ENCODE measurements around the gene LIM2. TPM values are rescaled to one million over a fixed set of nuclear protein-coding genes. Genes with fewer than 3 reads are reported as not detected.

Gene LIM2
- total and polyA plus RNA-seq, 2 of the 8 experiments (the other 6 are each of a cell fraction or from before 2014, with no cell fraction given): not detected

DNA sequence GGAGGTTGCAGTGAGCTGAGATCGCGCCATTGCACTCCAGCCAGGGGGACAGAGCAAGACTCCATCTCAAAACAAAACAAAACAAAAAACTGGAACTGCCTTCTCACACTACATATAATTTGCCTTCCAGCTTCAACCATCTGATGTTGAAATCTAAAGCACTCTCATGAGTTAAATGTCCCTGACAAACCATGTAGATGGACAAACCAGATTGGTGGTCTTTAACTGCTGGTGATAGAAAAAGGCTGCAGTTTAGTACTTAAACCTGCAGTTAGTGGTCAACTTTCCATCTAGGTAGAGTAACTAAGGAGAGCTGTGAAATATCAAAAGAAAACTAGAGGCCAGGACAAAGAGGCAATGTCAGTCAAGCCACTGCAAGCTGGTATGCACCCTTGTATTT lies 8.4 kb upstream of the LIM2 start:
- H3K23me2 ChIP-seq (ENCODE audit: low read depth, low read length): peaks cover 7% of the 10 kb centered on the region
- no peaks in the 10 kb centered on the region for H3K79me1 ChIP-seq (ENCODE audit: low read depth, low read length)
- no peak overlapping the region for H3K56ac ChIP-seq (replicated peaks; ENCODE audit: insufficient read length, low read depth, low read length)
- H3K4me2 ChIP-seq (ENCODE audit: insufficient read depth in 1 of 2, low read depth in 2 of 2, low read length in 2 of 2): no peak overlapping the region; a peak in 1 of 4 replicates
- H3K27me3 ChIP-seq (replicated peaks in 1 of 4; ENCODE audit: control insufficient read depth in 3 of 4, extremely low read depth in 1 of 4, insufficient read depth in 3 of 4, low read length in 3 of 4): no peaks in the 10 kb centered on the region
- H4K91ac ChIP-seq (replicated peaks; ENCODE audit: insufficient read length, low read length): no peak overlapping the region
- no peak for DNase-seq (ENCODE audit: low read depth in 1 of 2, low spot score in 2 of 2)
- peaks cover 0 to 5% of the 10 kb centered on the region in 2 experiments; a peak in 2 of 4 replicates for H3K79me2 ChIP-seq (ENCODE audit: control insufficient read depth in 1 of 2, insufficient read depth in 2 of 2, low read length in 2 of 2)
- peaks cover 0 to under 1% of the 10 kb centered on the region in 2 experiments; a peak in 1 of 4 replicates for H3K9me3 ChIP-seq (ENCODE audit: insufficient read depth in 2 of 2, low read depth in 1 of 2, low read length in 1 of 2)
- H2BK20ac ChIP-seq (ENCODE audit: low read length): no peak overlapping the region
- H3K9ac ChIP-seq (replicated peaks in 1 of 4; ENCODE audit: extremely low read depth in 1 of 4, low read depth in 3 of 4, low read length in 3 of 4): no peak overlapping the region
- H3K18ac ChIP-seq (ENCODE audit: extremely low read depth, low read length): no peak overlapping the region
- ChIA-PET POLR2A (ENCODE audit: partially characterized antibody) (interaction anchor here (1.3 to 1.4 kb wide), 2 partner anchors 41 to 57 kb away, joined by 3 to 4 read pairs; no protein-coding TSS in a partner anchor), CTCF (ENCODE audit: partially characterized antibody) (interaction anchor here (1.0 to 7.0 kb wide), 4 partner anchors 13 to 265 kb away, joined by 3 to 74 read pairs (median 8); no protein-coding TSS in a partner anchor)
- H2BK120ac ChIP-seq (replicated peaks; ENCODE audit: low read depth, low read length): no peak overlapping the region
- H2AFZ ChIP-seq (ENCODE audit: low read length): no peak overlapping the region
- H3K23ac ChIP-seq (ENCODE audit: insufficient read length): no peak overlapping the region
- H3K4me1 ChIP-seq (replicated peaks in 1 of 4; ENCODE audit: control insufficient read depth in 3 of 4, insufficient read depth in 4 of 4, low read length in 3 of 4): peaks cover 0 to 7% (median 0%) of the 10 kb centered on the region in 4 experiments; a peak in 3 of 7 replicates
- H2BK5ac ChIP-seq (ENCODE audit: low read depth, low read length): no peak overlapping the region
- H4K5ac ChIP-seq (ENCODE audit: insufficient read length, low read depth, low read length): no peak overlapping the region
- no peaks in the 10 kb centered on the region for H4K20me1 ChIP-seq (replicated peaks in 1 of 2; ENCODE audit: control insufficient read depth in 1 of 2, insufficient read depth in 2 of 2, low read length in 2 of 2)
- FAIRE-seq: no peak
- 100% methylated on average over 2 of the region's 2 CpGs; no CpG with 5 or more reads in 1 of the 2 experiments for WGBS, 2 experiments (ENCODE audit: extremely low coverage in 1 of 2, insufficient coverage in 1 of 2, insufficient read length in 1 of 2, insufficient replicate concordance in 2 of 2, low coverage in 1 of 2, low lambda C conversion rate in 2 of 2, missing lambda C conversion rate in 1 of 2)
- H4K8ac ChIP-seq (ENCODE audit: extremely low read depth, insufficient read depth, low read length): no peak overlapping the region
- no peak overlapping the region for H2AK5ac ChIP-seq (ENCODE audit: low read depth, low read length)
- no peak overlapping the region for H3K4me3 ChIP-seq (ENCODE audit: extremely low read depth in 1 of 4, insufficient read depth in 2 of 4, low read depth in 3 of 4, low read length in 4 of 4)
- H2BK15ac ChIP-seq (ENCODE audit: low read length): no peak overlapping the region
- H2BK12ac ChIP-seq (ENCODE audit: low read depth, low read length): no peak overlapping the region
- H3K14ac ChIP-seq (ENCODE audit: insufficient read length): no peak overlapping the region
- no peak overlapping the region for H3K27ac ChIP-seq (ENCODE audit: low read depth, low read length)
- H3K36me3 ChIP-seq (ENCODE audit: control insufficient read depth in 2 of 4, insufficient read depth in 4 of 4, low read length in 3 of 4): peaks cover 0 to 3% (median 0%) of the 10 kb centered on the region in 4 experiments; a peak in 2 of 8 replicates
- no peak overlapping the region for H3K4ac ChIP-seq (replicated peaks; ENCODE audit: insufficient read length, low read depth, low read length)
- no peak for TF ChIP-seq POLR2AphosphoS5 (IDR thresholded peaks at IDR 0.05; ENCODE audit: low read depth, low read length)
- TF ChIP-seq JUND (IDR thresholded peaks at IDR 0.05; ENCODE audit: low read length): no peak
- TF ChIP-seq KDM5A (IDR thresholded peaks at IDR 0.05; ENCODE audit: low read length): no peak
- TF ChIP-seq SIN3A (conservative IDR thresholded peaks at IDR 0.05 in 1 of 2, IDR thresholded peaks at IDR 0.05 in 1 of 2; ENCODE audit: low read depth in 1 of 2, low read length in 2 of 2): no peak
- TF ChIP-seq POU5F1 (IDR thresholded peaks at IDR 0.05; ENCODE audit: low read depth, low read length): no peak
- TF ChIP-seq SP1 (IDR thresholded peaks at IDR 0.05; ENCODE audit: low read depth, low read length): no peak
- no peak for TF ChIP-seq SUZ12 (IDR thresholded peaks at IDR 0.05; ENCODE audit: low read length)
- no peak for TF ChIP-seq EP300 (IDR thresholded peaks at IDR 0.05; ENCODE audit: borderline replicate concordance in 1 of 2, low read depth in 2 of 2, low read length in 2 of 2)
- TF ChIP-seq CHD2 (IDR thresholded peaks at IDR 0.05; ENCODE audit: low read length): no peak
- TF ChIP-seq TEAD4 (IDR thresholded peaks at IDR 0.05; ENCODE audit: low read depth, low read length): no peak
- TF ChIP-seq, protein P1, sequence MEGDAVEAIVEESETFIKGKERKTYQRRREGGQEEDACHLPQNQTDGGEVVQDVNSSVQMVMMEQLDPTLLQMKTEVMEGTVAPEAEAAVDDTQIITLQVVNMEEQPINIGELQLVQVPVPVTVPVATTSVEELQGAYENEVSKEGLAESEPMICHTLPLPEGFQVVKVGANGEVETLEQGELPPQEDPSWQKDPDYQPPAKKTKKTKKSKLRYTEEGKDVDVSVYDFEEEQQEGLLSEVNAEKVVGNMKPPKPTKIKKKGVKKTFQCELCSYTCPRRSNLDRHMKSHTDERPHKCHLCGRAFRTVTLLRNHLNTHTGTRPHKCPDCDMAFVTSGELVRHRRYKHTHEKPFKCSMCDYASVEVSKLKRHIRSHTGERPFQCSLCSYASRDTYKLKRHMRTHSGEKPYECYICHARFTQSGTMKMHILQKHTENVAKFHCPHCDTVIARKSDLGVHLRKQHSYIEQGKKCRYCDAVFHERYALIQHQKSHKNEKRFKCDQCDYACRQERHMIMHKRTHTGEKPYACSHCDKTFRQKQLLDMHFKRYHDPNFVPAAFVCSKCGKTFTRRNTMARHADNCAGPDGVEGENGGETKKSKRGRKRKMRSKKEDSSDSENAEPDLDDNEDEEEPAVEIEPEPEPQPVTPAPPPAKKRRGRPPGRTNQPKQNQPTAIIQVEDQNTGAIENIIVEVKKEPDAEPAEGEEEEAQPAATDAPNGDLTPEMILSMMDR (IDR thresholded peaks at IDR 0.05; ENCODE audit: control extremely low read depth in 1 of 3, insufficient read depth in 1 of 3, low read depth in 1 of 3, low read length in 3 of 3): no peak

Measured in H1 (cell line).